ENCODE results near the gene CARHSP1.
"Not testable (repeated sequence)": the region's sequence is repeated elsewhere in the genome, so short reads cannot be mapped to it uniquely, and the experiment has no call there.

CARHSP1 gene

GRCh38 chr16:8892101-8892575, 23.3 kb upstream of the CARHSP1 start:
- no peak for DNase-seq

- DNase-seq = no peak
These were observed 21.7 kb upstream of the CARHSP1 start for GRCh38 chr16:8890549-8890921.

- DNase-seq = no peak
These were observed 21.2 kb upstream of the CARHSP1 start for GRCh38 chr16:8889893-8890548.

- DNase-seq = no peak
These were observed 20.4 kb upstream of the CARHSP1 start for GRCh38 chr16:8888951-8889892.

GRCh38 chr16:8887952-8888560, 19.2 kb upstream of the CARHSP1 start:
- DNase-seq = no peak

DNA sequence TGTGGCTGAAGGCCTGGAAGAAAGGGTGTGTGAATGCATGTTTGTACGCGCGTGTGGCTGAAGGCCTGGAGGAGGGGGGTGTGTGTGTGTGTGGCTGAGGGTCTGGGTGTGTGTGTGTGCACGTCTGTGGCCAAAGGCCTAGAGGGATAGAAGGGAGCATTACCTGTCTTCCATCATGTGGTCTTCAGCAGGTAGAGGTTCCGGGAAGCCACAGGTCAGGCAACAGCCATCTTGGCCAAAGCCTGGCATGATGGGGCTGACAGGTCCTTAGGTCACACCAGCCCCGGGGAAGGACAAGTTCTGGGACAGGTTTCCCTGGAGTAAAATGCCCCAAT, 18.6 kb upstream of the CARHSP1 start:
- no peak for DNase-seq

DNA sequence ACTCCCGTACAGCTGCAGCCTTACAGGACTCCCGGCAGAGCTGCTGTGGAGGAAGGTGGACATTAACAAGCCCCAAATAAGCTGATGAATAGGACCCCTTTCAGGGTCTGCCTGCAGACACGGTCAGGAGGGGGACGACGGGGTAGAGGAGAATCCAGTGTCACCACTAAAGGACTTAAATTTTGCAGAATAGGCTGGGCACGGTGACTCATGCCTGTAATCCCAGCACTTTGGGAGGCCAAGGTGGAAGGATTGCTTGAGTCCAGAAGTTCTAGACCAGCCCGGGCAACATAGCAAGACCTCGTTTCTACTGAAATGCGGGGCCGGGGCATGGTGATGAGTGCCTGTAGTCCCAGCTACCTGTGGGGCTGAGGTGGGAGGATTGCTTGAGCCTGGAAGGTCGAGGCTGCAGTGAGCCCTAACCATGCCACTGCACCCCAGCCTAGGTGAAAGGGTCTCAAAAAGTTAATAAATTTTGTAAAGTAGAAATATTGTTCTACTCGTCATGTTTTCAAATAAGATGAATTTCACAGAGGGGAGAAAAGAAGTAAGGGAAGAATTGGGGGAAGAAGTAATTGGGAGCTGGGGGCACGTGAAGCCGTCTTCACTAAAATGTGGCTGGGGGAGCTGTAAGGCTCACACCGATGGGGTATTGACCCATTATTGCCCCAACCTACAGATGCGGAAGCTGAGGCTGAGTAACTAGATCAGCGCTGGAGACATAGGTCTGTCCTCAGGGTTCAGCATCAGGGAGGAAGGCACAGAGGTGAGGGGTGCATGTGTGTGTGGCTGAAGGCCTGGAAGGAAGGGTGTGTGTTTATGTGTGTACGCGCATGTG, 18.0 kb upstream of the CARHSP1 start:
- no peak for DNase-seq

GRCh38 chr16:8885674-8886592, 17.1 kb upstream of the CARHSP1 start:
- no peak for DNase-seq

DNA sequence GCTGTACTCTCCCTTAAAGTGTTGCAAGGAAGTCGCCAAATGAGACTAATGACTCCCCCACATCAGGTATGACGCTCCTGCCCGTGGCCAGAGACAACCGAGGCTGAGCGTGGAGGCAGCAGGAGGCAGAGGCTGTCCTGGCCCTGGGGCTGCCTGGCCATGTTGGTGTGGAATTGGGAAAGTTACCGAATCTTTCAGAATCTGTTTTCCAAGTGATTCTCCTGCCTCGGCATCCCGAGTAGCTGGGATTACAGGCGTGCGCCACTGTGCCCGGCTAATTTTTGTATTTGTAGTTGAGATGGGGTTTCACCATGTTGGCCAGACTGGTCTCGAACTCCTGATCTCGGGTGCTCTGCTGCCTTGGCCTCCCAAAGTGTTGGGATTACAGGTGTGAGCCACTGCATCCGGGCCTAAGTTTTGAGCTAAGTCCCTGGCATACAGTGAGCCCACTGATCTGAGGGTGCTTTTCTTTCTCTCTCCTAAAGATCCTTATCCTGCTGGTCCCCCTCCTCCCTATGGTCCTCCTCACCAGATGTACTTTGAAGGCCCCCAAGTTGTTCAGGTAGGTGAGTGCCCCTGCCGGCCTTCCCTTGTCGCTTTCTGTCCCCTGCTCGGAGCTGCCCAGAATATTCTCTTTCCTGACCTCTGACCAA, 14.0 kb upstream of the CARHSP1 start:
- DNase-seq = no peak

DNA sequence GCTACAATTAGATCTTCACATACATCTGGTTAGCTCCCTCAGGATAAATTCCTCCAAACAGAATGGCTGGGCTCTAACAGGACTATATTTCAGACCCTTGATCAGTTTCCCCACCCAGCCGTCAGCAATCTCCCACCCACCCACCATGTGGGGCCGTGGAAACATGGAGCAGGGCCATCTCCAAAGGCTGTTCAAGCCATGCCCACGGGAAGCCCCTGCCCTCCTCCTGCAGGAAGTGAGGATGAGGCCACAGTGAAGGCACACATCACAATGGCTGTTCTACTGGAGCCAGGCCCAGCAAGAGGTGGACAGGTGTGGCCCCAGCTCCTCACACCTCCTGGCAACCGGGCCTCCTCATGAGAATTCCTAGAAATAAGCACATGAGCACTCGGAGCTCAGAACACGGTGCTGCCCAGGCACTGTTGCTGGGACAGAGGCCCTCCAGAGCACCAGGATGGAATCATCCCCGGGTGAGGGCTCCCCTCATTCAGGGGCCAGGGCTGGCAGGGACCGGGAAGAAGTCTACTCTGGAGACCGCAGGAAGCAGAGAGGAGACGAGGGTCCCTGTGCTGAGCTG, 13.3 kb upstream of the CARHSP1 start, which contains the start of gene LITAFD:
Gene LITAFD (plus strand): TSS at position 311 of the 577 bp plus-strand sequence. CDS start 2,005 bp downstream, outside the sequence.
- DNase-seq = no peak

- DNase-seq = no peak
These were observed 12.2 kb upstream of the CARHSP1 start for GRCh38 chr16:8880839-8881510.

DNA sequence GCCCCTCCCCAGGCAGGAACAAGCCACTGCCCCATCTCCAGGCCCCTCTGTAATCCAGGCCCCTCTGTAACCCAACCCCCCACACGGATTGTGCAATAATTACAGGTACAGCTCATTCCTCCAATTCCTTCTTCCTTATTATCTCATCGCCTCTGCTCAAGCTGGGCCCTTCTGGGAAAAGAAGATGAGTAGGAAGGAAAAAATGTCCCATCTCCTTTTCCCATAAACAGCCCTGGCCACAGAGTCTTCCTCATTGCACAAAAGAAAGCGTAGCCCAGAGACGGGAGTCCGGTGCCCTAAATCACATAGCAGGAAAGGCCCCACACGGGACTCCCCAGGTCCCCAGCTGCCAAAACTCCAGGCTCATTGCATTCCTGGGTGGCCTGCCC, 9.7 kb upstream of the CARHSP1 start:
- DNase-seq = no peak

GRCh38 chr16:8877894-8878522, 9.2 kb upstream of the CARHSP1 start:
- no peak for DNase-seq

GRCh38 chr16:8875317-8875716, 6.5 kb upstream of the CARHSP1 start:
- DNase-seq = not testable (repeated sequence)

GRCh38 chr16:8874388-8874787, 5.6 kb upstream of the CARHSP1 start:
- no peak for DNase-seq

- not testable (repeated sequence) for DNase-seq
These were observed 5.0 kb upstream of the CARHSP1 start for GRCh38 chr16:8873866-8874195.

DNA sequence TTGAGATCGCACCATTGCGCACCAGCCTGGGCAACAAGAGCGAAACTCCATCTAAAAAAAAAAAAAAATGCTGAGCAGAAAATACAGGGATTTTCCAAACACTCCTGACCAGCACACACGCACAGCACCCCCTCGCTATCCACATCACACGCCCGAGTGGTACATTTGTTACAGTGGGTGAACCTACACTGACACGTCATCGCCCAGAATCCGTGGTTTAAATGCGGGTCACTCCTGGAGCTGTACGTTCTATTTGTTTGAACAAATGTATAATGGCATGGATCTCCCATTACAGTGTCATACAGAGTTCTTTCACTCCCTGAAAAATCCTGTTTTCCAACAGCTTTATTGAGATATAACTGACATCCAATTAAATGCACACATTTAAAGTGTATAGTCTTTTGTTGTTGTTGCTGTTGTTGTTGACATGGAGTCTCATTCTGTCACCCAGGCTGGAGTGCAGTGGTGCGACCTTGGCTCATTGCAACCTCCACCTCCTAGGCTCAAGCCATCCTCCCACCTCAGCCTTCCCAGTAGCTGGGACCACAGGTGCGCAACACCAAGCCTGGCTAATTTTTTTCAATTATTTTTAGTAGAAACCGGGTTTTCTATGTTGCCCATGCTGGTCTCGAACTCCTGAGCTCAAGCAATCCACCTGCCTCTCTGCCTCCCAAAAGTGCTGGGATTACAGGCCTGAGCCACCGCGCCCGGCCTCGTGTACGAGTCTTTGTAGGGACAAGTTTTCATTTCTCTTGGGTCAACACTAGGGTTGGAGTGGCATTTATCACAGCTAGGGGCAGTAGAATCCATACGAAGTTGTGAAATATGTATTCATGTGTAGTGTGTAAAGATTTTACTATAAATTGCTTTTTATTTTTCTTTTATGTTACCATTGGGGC, 4.4 kb upstream of the CARHSP1 start:
- no peak for DNase-seq

DNA sequence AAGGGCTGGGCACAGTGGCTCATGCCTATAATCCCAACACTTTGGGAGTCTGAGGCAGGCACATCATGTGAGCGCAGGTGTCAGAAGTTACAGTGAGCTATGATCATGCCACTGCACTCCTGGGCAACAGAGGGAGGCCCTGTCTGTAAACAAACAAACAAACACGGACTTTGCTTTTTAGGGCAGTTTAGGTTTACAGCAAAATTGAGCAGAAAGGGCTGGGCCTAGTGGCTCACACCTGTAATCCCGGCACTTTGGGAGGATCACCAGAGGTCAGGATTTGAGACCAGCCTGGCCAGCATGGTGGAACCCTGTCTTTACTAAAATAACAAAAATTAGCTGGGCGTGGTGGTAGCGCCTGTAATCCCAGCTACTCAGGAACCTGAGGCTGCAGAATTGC, 3.3 kb upstream of the CARHSP1 start:
- DNase-seq = no peak

GRCh38 chr16:8869988-8870241, 1.1 kb upstream of the CARHSP1 start:
- DNase-seq = not testable (repeated sequence)

Data from GDM1 (cell line).